GM21447 (cell line): ENCODE measurements around the gene UNC93B1.

Experiments
- ATAC-seq: cut with Tn5 transposase; IDR thresholded peaks from one replicate; pipeline ENCODE4 v1.9.1; 2021; ENCODE audit not compliant: unreplicated experiment

Gene UNC93B1

DNA sequence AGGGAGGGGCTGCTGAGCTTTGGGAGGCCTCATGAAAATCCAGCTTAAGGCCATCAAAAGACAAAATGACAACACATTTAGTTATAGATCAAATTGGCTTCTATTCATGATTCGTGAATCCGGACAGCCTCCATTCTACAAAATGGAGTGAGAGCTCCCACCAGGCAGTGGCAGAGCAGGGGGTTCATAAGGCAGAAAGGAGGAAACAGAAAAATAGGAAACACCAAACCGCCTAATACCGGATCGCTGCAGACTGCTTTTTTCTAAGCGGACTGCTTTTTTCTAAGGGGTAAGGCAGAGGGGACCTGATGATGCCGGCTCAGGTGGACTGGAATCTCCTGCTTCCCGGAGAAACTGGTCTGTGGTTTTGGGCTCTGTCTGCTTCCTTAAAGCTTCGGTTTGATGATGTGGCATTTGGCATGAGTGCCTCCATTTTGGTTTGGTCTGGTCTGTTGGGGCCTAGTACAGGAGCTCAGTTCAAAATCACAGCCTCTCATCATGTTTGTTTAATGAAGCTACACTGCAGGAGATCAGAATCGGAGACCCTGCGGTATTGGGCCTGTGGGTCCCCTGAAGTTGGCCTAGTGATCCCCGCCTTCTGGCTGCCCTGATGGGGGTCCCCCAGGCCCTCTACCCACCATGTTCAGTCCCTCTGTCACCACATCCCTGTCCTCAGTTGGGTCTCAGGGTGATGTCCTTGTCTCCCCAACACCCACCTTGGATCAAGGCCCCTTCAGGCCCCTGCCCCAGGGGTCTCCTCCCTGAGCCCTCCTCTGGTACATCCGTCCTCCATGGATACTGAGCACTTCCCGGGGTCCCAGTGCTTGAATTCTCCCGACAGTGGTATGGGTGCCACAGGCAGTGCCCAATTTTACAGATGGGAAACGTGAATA is 7.4 kb upstream of the UNC93B1 start:
- no peak for ATAC-seq

DNA sequence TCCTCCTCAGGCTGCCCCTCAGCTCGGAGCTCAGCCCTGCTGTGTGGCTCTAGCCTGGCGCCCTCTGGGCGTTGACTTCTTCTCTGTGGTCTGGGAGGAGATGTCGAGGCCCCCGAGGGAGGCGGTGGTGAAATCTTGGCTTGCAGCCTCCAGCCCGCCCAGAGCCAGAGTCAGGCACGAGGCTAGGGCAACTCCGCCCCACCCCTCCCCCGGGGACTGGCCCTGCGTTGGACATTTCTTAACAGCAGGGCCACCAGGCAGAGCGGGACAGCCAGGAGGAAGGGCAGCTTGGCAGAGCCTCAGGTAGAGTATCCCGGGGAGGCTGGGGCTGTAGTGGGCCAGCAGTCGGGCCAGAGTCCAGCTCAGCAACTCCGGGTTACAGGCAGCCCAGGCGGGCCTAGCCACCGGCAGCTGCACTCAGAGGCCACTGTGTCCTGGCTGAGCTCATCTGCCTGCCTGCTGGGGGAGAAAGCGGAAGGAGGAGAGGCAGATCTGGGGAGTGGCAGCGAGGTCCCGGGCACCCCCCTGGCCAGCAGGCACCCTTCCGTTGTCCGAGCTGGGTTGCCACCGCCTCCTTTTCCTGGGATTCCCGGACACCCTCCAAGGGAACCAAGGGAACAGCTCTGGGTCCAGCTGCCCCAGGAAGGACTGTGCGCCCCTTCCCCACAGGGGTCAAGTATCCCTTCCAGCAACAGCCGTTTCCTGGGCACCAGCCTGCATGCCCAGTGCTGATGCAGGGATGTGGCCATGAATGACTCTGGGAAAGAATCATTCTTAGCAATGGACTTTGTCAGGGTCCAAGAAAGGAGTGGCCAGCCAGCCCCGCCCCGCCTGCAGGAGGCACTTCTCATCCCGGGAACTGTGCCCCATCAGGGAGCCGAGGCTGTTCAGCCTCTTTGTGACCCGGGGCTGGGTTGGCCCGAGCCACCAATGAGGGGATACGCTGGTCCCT is 6.5 kb upstream of the UNC93B1 start, which contains the start of gene ALDH3B1:
ALDH3B1 (plus strand) TSS at position 238 of the 952 bp plus-strand sequence. CDS start 4,971 bp downstream, outside the sequence.
- ATAC-seq: no peak

DNA sequence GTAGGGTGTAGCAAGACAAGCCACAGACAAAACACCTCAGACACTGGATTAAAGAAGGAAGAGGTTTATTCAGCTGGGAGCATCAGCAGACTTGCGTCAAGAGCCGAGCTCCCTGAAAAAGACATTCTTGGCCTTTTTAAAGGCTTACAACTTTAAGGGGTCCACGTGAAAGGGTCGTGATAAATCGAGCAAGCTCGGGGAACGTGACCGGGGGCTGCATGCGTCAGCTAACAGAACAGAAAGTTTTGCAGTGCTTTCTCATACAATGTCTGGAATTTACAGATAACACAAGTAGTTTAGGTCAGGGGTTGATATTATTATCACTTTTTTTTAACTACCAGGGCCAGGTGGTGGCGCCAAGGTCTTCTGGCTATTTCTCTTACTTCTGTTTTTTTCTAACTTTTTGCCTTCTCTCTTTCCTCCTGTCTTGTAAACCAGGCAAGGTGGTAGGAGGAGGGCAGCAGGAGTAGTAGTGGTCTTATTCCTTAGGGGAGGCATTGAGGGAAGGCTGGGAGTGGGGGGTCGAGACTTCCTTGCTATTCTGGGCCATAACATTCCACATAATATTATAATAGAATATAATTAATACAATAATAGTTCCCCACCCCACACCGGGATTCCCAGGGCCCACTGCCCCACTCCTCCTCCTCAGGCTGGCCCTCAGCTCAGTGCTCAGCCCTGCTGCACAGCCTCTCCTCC is 5.6 kb upstream of the UNC93B1 start:
- no peak for ATAC-seq

DNA sequence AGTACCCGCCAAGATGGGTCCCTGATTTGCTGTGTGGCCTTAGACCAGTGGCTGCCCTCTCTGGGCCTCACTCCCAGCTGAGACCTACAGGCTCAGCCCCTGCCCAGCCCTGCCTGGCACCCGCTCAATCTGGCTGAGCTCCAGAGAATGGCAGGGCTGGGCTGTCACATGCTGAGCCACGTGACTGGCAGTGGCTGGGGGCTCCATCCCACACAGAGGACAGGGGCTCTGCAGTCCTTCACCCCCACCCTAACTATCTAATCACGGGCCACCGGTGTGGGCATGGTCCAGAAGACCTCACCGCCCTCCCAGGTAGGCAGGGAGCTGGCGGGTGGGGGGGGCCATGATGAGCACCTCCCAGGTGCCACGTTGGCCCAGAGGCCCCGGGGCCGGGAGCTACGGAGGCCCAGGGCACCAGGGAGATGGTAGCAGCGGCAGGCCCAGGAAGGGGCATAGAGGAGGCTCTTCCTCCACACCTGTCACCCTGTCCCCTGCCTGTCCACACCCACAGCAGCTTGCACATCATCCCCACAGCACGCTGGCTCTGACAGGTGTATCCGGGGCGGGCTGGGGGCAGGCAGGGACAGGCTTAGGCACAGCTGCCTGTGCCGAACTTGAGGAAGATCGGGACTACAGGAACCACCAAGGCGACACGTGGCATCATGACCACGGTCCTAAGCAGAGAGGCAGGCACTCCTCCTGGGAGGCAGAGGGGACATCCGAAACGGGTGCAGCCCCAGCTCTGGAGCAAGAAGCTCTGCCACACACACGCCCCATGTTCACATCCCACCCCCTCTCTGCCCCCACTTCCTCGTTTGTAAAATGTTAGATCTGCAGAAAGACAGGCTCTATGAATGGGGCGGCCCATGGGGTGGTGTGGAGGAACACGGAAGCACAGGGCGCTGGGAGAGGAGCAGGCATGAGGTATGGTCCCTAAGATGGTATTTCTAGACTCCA is 4.8 kb upstream of the UNC93B1 start:
- ATAC-seq: no peak

DNA sequence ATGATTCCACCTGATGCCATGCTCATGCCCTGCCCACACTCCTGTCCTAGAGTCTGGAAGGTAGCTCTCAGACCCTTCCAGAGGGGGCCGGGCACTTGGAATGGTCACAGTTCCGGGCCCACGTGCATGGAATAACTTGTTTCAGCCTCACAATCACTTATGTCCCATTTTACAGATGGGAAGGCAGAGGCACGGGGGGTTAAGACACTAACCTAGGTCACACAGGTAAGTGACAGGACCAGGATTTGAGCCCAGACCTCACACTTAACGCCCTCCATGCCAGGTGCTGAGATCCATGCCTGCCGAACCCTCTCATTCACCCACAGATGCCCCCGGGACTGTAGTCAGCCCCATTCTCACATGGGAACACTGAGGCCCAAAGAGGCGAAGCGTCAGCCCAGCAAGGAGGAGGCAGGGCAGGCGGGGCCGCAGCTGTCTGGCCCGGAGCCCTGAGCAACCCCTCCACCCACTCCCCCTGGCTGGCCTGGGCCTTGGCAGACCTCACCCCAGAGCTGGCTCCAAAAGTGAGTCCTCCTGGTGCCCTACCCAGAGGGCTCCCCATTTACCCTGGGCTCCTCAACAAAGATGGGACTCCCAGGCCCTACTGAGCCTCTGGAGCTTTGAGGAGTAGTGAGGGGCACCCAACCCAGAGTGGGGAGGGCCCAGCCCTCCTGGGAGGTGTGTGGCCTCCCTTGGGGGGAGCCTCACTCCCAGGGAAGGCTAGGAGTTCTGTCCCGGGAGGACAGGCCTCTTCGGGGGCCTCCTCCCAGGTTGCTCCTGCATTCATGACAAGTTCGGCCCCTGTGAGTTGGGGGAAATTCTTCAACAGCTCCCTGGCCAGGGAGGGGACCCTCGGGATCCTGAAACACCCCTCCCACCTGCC is 3.8 kb upstream of the UNC93B1 start:
- ATAC-seq: no peak

DNA sequence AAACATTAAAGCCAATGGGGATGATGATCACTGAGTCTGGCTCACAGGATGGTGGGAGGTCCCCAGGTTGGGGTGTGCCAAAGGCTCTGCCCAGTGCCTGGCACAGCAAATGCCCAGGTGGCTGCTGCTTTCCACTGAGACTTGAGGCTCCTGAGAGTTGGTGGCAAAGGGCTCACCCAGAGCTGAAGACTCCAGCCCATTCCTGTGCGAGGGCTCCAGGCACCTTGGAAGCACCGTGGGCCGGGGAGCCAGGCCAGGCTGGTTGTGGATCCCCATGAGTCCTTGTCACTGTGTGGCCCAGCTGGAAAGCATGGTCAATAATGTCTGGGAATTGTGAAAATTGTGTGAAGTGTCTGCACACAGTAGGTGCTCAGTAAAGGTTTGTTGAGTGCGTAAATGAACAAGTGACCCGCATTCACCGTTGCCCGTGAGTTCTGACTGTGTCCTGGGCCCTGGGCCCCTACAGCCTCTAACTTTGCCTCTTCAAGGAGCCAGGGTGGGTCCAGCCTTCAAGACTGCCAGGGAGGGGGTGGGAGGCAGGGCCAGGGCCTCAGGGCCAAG is 2.8 kb upstream of the UNC93B1 start:
- ATAC-seq: no peak

DNA sequence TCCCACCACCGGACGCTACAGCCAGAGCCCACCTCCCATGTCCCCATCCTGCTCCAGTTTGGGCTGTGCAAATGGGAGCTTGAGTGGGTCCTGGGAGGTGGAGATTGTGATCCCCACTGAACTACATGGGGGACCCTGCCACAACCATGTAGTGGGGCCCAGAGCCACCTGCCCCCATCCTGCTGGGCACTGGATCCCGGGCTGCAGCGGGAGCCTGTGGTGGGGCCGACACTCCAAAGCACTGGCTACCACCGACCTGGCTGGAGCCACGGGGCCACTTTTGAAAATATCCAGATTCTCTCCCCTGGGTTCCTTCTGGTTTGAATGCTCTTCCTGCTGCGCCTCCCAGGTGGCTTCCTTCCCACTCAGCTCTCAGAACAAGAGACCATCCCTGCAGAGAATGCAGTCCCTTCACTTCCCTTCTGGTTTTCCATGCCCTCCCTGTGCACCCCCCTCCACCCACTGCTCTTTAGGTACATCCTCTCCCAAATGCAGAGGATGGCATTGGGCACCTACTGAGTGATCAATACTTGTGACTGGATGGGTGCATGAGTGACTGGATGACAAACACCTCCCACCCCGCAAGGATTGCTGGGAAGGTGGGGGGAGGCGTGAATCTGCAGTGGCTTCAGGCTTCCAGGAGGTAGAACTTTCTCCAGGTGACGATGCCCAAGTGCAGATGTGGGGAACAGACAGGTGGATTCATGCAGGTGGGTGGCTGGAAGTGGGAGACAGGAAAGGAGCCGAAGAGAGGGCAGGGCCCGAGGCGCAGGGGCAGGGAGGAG is 846 bp upstream of the UNC93B1 start:
- no peak for ATAC-seq

DNA sequence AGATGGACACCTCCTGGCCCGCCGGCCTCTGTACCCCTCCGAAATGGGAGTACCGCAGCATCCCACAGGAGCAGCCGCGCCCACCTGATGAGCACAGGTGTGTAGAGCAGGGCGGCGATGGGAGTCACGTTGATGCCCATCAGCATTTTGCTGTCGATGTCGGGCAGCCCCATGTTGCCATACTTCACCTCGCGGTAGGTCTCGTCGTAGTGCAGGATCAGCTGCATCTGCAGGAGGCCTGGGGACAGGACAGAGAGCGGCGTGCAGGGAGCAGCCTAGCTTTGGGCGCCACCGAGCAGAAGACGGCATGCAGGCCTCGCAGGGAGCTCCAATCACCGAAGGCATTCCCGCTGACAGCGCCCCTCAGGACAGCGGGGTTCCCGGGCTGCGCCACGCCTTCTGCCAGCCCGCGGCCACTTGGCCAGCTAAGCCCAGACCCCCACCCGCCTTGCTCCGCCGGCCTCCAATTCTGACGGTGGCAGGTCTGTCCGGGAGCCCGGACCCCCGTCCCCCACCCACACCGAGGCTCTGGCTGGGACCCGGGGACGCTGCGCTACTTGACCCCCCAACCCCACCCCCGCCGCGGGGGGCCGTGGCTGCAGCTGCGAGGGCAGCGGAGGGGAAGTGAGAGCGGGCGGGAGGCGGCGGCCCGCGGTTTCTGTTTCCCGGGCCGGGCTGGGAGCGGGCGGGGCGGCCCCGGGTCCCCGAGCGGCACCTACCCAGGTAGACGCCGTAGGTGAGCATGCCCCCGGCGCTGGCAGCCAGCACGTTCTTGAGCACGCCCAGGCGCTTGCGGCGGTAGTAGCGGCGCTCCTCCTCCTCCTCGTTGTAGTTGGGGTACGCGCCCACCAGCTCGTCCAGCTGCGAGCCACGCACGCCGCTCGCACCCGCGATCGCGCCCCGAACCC is 705 bp downstream of the UNC93B1 start:
- ATAC-seq: no peak

DNA sequence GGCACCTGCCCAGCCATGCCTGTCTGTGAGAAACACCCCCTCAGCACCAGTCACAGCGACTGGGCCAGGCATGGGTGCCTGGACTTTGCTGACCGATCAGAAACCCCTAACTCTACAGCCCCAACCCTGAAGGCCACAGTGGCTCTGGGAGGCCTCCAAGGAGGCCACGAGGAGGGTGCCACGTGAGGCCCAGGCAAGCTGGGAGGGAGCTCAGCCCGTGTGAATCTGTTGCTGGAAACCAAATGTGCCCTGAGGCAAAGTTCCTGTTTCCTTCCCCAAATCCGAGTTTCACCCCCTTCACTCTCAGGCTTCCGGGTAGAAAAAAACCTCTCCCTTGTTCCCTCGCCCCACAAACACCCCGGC is 1.3 kb downstream of the UNC93B1 start:
- ATAC-seq: no peak

DNA sequence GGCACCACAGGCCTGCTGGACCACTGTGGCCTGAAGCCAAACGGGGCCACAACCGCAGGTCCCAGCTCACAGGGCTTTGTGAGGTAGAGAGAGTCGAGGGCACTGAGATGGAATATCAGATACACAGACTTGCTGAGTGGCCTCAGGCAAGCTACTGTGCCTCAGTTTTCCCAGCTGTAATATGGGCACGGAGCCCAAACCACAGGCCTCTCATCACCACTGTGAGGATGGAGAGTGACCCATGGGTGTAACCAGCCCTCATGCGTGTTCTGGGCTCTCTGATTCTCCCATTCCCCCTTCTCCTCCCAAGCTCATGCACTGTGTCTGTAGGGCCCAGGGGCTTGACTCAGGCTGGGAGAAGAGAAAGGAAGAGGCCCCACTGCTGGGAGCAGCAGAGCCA is 4.2 kb downstream of the UNC93B1 start:
- no peak for ATAC-seq

DNA sequence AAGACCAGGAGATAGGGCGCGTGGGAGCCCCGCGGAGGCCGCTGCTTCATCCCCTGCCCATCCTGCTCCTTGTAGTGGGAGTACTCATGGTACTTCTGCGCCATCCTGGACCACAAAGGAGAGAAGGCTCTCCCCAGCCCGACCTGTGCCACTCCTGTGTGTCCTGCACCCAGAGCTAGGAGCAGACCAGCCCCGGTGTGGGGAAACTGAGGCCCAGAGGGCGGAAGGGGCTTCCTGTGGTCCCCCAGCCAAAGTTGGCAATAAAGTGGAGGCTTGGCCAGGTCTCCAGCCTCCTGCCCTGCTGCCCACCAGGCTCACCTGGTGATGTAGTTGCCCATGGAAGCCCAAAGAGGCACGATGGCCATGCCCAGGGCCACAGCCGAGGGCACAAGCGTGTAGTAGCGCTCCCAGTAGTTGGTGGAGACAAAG is 4.7 kb downstream of the UNC93B1 start:
- ATAC-seq: no peak

DNA sequence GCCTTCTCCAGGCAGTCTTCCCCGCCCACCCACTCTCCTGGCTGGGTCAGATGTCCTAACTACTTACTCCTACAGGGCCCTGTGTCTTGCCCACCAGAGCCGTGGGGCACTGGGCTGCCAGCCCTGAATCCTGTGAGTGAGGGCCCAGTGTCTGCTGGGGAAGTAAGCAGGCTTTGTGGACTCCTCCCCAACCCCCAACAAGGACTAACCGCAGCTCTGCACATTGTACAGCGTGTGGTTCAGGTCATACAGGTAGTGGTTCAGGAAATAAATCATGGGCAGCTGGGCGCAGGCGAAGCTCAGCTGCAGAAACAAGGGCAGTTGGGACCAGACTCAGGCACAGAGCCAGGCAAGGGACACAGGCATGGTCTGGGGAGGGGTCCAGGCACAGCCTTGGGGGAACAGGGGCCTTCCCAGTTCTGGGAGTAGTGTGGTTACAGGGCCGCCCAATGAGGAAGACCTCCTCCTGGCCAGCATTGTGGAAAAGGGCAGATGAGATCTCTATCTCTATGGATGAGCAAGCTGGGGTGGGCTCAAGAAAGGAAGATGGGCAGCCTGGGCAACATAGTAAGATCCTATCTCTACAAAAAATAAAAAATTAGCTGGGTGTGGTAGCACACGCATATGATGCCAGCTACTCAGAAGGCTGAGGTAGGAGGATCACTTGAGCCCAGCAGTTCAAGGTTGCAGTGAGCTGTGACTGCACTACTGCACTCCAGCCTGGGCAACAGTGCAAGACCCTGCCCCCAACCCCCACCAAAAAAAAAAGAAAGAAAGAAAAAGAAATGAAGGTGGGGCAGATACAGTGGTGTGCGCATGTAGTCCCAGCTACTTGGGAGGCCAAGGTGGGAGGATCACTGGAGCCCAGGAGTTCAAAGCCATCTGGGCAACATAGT is 5.5 kb downstream of the UNC93B1 start:
- no peak for ATAC-seq

DNA sequence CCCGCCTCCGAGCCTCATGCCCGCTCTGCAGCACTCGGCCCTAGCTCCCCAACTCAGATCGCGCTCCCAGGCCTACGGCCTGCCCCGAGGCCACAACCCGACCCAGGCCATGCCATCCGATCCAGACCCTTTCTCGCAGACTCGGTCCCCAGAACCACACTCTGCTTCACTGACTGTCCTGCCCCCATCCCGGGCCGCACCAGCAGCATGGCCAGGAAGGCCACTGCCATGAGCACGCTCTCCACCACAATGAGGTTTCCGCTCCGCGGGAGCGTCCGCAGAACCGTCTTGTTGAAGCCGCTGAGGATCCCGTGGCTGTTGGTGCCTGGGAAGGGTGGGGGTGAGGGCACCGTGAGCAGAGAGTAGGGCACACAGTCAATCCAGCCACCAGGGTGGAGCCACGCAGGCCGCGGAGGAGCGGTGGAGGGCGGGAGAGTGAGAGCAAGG is 6.4 kb downstream of the UNC93B1 start:
- no peak for ATAC-seq

DNA sequence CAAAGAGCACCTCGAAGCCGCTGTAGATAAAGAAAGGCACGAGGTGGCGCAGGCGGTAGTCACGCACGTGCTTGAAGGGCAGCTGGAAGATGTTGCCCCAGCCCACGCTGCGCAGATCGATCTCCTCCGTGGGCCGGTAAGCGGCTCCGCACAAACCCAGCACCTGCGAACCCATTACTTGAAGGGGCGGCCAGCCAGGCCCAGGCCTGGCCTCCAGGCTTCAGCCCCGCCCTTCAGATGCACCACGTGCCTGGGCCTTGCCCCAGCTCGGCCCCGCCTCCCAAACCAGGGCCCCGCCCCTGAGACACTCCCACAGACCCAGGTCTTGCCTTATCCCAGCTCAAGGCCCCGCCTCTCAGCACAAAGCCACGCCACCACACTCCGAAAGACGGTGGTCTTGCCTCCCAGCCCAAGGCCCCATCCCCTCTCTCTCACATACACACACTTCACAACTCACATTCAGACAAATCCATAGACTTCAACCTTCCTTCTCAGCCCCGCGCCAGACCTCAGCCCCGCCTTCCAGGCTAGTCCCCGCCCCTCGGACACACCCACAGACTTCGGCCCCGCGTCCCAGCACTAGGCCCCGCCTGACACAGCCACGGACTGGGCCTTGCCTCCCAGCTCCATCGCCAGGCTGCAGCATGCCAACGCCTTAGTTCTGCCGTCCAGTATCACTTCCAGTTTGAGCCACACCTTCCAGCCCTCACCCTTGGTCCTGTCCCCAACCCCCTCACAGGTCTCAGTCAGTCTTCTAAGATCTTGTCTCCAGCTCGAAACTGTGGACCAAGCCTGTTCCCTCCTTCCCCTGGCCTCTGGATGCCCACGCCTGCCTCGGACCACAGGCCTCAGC is 7.0 kb downstream of the UNC93B1 start:
- ATAC-seq: no peak

DNA sequence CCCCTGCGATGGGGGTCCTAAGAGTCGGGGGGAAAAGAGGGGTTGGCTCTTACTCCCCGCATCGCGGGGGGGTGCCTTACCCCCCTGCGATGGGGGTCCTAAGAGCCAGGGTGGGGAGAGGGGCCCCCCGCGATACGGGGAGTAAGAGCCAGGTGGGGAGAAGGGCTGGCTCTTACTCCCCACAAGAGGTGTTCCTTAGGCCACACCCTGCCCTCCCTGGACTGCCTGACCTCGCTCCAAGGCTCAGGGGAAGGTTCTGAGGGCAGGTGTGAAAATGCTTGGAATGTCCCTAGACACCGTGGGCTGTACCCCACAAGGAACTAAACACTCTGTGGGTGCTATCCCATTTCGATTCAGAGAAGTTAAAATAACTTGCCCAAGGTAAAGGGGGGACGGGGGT is 7.8 kb downstream of the UNC93B1 start:
- ATAC-seq: no peak
